ENCODE measurements around the gene WTIP. TPM values are rescaled to one million over a fixed set of nuclear protein-coding genes. Genes with fewer than 3 reads are reported as not detected.

The WTIP gene
- total RNA-seq, 2 donors from 2014 or later, result 22.9 to 40.8 TPM

DNA sequence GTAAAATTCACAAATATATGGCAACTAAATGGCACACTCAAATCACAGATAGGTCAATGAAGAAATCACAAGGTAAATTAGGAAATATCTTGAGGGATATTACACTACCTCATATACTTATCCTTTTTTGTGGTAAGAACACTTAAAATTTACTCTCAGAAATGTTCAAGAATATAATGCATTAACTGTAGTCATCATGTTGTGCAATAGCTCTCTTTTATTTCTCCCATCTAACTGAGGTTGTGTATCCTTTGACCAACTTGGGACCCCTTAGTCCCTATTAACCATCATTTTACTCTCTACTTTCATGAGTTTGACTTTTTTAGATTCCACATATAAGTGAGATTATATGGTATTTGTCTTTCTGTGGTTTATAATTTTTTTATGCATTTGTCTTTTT, 52.6 kb downstream of the WTIP start:
- no peak for DNase-seq (ENCODE audit: low spot score)
- Histone ChIP-seq H3K4me3 (no peak overlapping the region), H3K4me1 (replicated peaks) (no peaks in the 10 kb centered on the region), H3K36me3 (no peaks in the 10 kb centered on the region), H3K27me3 (replicated peaks; ENCODE audit: insufficient read depth) (no peaks in the 10 kb centered on the region), H3K27ac (no peak overlapping the region), H3K9me3 (no peaks in the 10 kb centered on the region)
- intact Hi-C loops (cut with DNase I), result no loop called here
- TF ChIP-seq POLR2A (IDR thresholded peaks at IDR 0.05) (no peak), POLR2AphosphoS5 (IDR thresholded peaks at IDR 0.05) (no peak)
- TF ChIP-seq, protein P1, sequence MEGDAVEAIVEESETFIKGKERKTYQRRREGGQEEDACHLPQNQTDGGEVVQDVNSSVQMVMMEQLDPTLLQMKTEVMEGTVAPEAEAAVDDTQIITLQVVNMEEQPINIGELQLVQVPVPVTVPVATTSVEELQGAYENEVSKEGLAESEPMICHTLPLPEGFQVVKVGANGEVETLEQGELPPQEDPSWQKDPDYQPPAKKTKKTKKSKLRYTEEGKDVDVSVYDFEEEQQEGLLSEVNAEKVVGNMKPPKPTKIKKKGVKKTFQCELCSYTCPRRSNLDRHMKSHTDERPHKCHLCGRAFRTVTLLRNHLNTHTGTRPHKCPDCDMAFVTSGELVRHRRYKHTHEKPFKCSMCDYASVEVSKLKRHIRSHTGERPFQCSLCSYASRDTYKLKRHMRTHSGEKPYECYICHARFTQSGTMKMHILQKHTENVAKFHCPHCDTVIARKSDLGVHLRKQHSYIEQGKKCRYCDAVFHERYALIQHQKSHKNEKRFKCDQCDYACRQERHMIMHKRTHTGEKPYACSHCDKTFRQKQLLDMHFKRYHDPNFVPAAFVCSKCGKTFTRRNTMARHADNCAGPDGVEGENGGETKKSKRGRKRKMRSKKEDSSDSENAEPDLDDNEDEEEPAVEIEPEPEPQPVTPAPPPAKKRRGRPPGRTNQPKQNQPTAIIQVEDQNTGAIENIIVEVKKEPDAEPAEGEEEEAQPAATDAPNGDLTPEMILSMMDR (IDR thresholded peaks at IDR 0.05), result no peak

DNA sequence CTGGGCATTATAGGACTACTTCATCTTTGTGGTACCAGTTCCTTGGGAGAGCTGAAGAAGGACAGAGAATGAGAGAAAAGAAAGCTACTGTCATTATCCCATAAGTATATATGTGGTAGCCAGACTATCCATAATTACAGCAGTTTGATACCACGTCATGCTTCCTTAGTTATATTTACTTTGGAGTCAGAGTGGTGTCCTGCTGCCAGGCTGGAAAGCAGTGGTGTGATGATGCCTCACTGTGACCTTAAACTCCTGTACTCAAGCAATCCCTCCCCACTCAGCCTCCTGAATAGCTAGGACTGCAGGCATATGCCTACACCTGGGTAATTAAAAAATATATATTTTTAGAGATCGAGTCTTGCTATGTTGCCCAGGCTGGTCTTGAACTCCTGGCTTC, 57.8 kb downstream of the WTIP start:
- 58% methylated on average over 2 of the region's 2 CpGs for WGBS
- H3K9me3 ChIP-seq, result no peaks in the 10 kb centered on the region
- intact Hi-C loops (cut with DNase I), result no loop called here

DNA sequence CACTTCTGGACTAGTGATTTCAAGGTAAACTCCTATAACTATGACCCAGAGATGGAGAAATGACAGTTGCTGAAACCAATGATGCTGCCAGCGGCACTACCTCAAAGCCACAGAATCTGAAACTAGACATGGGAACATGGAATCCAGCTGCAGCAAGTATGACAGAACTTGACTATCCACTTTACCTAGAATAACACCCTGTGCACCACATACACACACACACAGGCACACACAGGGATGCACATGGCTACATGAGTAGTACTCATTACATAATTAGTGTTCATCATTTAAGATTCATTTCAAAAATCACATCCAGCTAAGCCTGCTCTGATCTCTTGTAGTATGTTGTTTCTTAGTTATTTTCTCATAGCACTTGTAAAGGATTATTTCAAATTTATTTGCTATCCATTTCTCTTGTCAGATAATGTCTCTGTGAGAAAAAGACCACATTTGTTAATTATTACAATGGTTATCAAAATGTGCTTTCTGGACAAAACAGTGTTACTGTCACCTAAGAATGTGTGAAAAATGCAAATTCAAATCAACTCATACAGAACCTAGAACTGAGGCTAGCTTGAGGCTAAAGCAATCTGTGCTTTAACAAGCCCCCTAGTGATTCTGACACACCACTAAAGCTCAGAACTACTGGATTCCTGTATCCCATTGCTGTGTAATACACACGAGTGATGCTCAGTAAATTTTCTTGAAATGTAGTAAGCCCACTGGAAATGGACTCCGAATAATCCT, 59.4 kb downstream of the WTIP start:
- DNase-seq (ENCODE audit: low spot score), result no peak
- Histone ChIP-seq H3K4me3 (no peak overlapping the region), H3K27me3 (replicated peaks; ENCODE audit: insufficient read depth) (no peaks in the 10 kb centered on the region), H3K36me3 (no peaks in the 10 kb centered on the region), H3K9me3 (no peaks in the 10 kb centered on the region), H3K4me1 (replicated peaks) (no peaks in the 10 kb centered on the region), H3K27ac (no peak overlapping the region)
- TF ChIP-seq POLR2A (IDR thresholded peaks at IDR 0.05) (no peak), POLR2AphosphoS5 (IDR thresholded peaks at IDR 0.05) (no peak)
- TF ChIP-seq, protein P1 (IDR thresholded peaks at IDR 0.05), result no peak
- intact Hi-C loops (cut with DNase I), result no loop called here
- WGBS, result 71% methylated on average over 3 of the region's 3 CpGs

More for the DNA sequence above, 57.8 kb downstream of the WTIP start:
- TF ChIP-seq POLR2A (IDR thresholded peaks at IDR 0.05) (no peak), POLR2AphosphoS5 (IDR thresholded peaks at IDR 0.05) (no peak)
- TF ChIP-seq, protein P1 (IDR thresholded peaks at IDR 0.05), result no peak
- no peaks in the 10 kb centered on the region for H3K27me3 ChIP-seq (replicated peaks; ENCODE audit: insufficient read depth)
- H3K27ac ChIP-seq, result no peak overlapping the region
- no peak overlapping the region for H3K4me3 ChIP-seq
- H3K36me3 ChIP-seq, result no peaks in the 10 kb centered on the region
- no peak for DNase-seq (ENCODE audit: low spot score)
- H3K4me1 ChIP-seq (replicated peaks), result no peaks in the 10 kb centered on the region

DNA sequence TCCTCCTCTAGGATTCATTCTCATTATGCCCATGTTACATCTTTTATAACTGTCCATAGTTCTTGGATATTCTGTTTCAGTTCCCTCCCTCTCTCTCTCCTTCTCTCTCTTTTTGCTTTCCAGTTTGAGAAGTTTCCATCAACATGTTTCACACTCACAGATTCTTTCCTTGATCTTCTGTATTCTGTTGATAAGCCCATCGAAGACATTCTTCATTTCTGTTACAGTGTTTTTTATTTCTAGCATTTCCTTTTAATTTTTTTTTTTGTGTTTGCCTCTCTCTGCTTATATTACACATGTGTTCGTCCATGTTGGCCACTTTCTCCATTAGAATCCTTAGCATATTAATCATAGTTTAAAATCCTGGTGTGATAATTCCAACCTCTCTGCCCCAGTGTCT, 68.3 kb downstream of the WTIP start:
- no peaks in the 10 kb centered on the region for H3K36me3 ChIP-seq
- no peaks in the 10 kb centered on the region for H3K4me1 ChIP-seq (replicated peaks)
- no peak for DNase-seq (ENCODE audit: low spot score)
- intact Hi-C loops (cut with DNase I), result no loop called here
- no peak for TF ChIP-seq POLR2AphosphoS5 (IDR thresholded peaks at IDR 0.05)
- TF ChIP-seq POLR2A (IDR thresholded peaks at IDR 0.05), result no peak
- TF ChIP-seq, protein P1 (IDR thresholded peaks at IDR 0.05), result no peak
- H3K27ac ChIP-seq, result no peak overlapping the region
- no peaks in the 10 kb centered on the region for H3K9me3 ChIP-seq
- WGBS, result 82% methylated on average over 2 of the region's 2 CpGs
- H3K27me3 ChIP-seq (replicated peaks; ENCODE audit: insufficient read depth), result no peaks in the 10 kb centered on the region
- no peak overlapping the region for H3K4me3 ChIP-seq

DNA sequence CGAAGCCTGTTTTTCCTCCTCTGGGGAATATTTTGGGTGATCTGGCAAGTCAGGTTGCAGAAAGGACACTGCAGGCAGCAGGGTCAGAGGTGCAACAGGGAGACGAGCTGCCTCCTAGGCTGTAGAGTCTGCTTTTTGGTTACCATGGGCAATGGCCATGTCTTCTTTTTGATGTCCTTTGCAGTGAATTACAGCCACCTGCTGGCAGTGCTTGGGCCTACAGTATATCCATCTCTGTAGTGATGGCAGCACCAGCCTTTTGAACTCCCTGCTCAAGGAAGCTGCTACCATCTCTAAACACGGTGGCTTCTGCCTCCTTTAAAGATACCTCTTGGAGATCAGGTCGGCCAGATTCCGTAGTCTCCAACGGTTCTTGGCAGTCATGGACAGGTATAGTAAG, 73.9 kb downstream of the WTIP start:
- H3K27ac ChIP-seq, result no peak overlapping the region
- no peaks in the 10 kb centered on the region for H3K36me3 ChIP-seq
- no peak for DNase-seq (ENCODE audit: low spot score)
- no peak overlapping the region for H3K4me3 ChIP-seq
- H3K27me3 ChIP-seq (replicated peaks; ENCODE audit: insufficient read depth), result no peaks in the 10 kb centered on the region
- intact Hi-C loops (cut with DNase I), result no loop called here
- H3K9me3 ChIP-seq, result no peaks in the 10 kb centered on the region
- WGBS, result 66% methylated on average over 6 of the region's 6 CpGs
- TF ChIP-seq POLR2AphosphoS5 (IDR thresholded peaks at IDR 0.05) (no peak), POLR2A (IDR thresholded peaks at IDR 0.05) (no peak)
- TF ChIP-seq, protein P1 (IDR thresholded peaks at IDR 0.05), result no peak
- no peaks in the 10 kb centered on the region for H3K4me1 ChIP-seq (replicated peaks)
